Uterus (tissue), 4 donors: ENCODE data around the gene PGBD5. TPM values are rescaled to one million over a fixed set of nuclear protein-coding genes. Genes with fewer than 3 reads are reported as not detected.

Source experiments
- DNase-seq, 2 donors: peaks; one replicate each; pipeline ENCODE4 v3.0.0-alpha.2; 2019 to 2020
- H3K27ac ChIP-seq, 2 donors: fragments of 200-600 bp; sonication (generic); 1 replicate in 1 of 2; 2 replicates in 1 of 2; pipeline ENCODE4 v1.5.1; 2016 to 2018
- H3K27me3 ChIP-seq, 2 donors: fragments of 200-600 bp; sonication (generic); one replicate each; pipeline ENCODE4 v1.5.1; 2018 to 2019; ENCODE audit warnings: control low read depth in 1 of 2
- H3K36me3 ChIP-seq, 2 donors: fragments of 200-600 bp; sonication (generic); one replicate each; pipeline ENCODE4 v1.5.1; 2019; ENCODE audit warnings: control low read depth in 1 of 2
- H3K4me1 ChIP-seq, 2 donors: fragments of 200-600 bp; sonication (generic); one replicate each; pipeline ENCODE4 v1.5.1; 2018 to 2019; ENCODE audit warnings: control low read depth in 1 of 2
- H3K4me3 ChIP-seq, 2 donors: fragments of 200-600 bp; sonication (generic); 1 replicate in 1 of 2; 2 replicates in 1 of 2; pipeline ENCODE4 v1.5.1; 2018 to 2019; ENCODE audit warnings: mild to moderate bottlenecking in 1 of 2
- H3K9me3 ChIP-seq, 2 donors: fragments of 200-600 bp; sonication (generic); one replicate each; pipeline ENCODE4 v1.5.1; 2019; ENCODE audit warnings: control low read depth in 1 of 2
- POLR2A ChIP-seq, 2 donors: fragments of 450-650 bp; IDR thresholded peaks; one replicate each; pipeline ENCODE4 v1.6.1; 2016; ENCODE audit warnings: antibody characterized with exemption in 2 of 2, mild to moderate bottlenecking in 1 of 2, moderate library complexity in 1 of 2
- intact Hi-C: fragments of 100-400 bp; cut with DNase I; formaldehyde crosslinking; loops from one replicate; pipeline ENCODE4 v1.15.1; 2023; ENCODE audit warnings: low total_unique reads
- total RNA-seq, 4 donors: library from RNA; depleted of rRNA in 3 of 4; stranded (reverse); fragments of >200 nt in 3 of 4; gene quantifications; one replicate each; pipeline versions ENCODE4 v1.1.0 to v1.2.4, GENCODE V29; 2014 to 2023
- TF ChIP-seq, protein P1 (sequence below), 4 experiments: fragments of 200-600 bp in 2 of 4; fragments of 450-650 bp in 2 of 4; sonication (generic) in 2 of 4; IDR thresholded peaks; one replicate each; pipeline ENCODE4 v1.5.1; 2016 to 2019; ENCODE audit warnings: antibody characterized with exemption in 4 of 4, mild to moderate bottlenecking in 2 of 4, moderate library complexity in 1 of 4
- donor health status: DM: yes; HTN: yes; CAD: no.

The PGBD5 gene
- total RNA-seq, 4 donors from 2014 or later = under 0.01 to 0.69 (median 0.11) TPM

GRCh38 chr1:230349020-230349393 is 77.1 kb downstream of the PGBD5 start:
- H3K4me3 ChIP-seq = no peak overlapping the region
- intact Hi-C loops = no loop called here
- H3K36me3 ChIP-seq = no peaks in the 10 kb centered on the region
- no peak for DNase-seq
- H3K27ac ChIP-seq = no peak overlapping the region
- H3K9me3 ChIP-seq = no peaks in the 10 kb centered on the region
- H3K4me1 ChIP-seq = no peaks in the 10 kb centered on the region
- TF ChIP-seq, protein P1, sequence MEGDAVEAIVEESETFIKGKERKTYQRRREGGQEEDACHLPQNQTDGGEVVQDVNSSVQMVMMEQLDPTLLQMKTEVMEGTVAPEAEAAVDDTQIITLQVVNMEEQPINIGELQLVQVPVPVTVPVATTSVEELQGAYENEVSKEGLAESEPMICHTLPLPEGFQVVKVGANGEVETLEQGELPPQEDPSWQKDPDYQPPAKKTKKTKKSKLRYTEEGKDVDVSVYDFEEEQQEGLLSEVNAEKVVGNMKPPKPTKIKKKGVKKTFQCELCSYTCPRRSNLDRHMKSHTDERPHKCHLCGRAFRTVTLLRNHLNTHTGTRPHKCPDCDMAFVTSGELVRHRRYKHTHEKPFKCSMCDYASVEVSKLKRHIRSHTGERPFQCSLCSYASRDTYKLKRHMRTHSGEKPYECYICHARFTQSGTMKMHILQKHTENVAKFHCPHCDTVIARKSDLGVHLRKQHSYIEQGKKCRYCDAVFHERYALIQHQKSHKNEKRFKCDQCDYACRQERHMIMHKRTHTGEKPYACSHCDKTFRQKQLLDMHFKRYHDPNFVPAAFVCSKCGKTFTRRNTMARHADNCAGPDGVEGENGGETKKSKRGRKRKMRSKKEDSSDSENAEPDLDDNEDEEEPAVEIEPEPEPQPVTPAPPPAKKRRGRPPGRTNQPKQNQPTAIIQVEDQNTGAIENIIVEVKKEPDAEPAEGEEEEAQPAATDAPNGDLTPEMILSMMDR (IDR thresholded peaks at IDR 0.05) = no peak
- TF ChIP-seq POLR2A (IDR thresholded peaks at IDR 0.05) = no peak
- no peaks in the 10 kb centered on the region for H3K27me3 ChIP-seq

DNA sequence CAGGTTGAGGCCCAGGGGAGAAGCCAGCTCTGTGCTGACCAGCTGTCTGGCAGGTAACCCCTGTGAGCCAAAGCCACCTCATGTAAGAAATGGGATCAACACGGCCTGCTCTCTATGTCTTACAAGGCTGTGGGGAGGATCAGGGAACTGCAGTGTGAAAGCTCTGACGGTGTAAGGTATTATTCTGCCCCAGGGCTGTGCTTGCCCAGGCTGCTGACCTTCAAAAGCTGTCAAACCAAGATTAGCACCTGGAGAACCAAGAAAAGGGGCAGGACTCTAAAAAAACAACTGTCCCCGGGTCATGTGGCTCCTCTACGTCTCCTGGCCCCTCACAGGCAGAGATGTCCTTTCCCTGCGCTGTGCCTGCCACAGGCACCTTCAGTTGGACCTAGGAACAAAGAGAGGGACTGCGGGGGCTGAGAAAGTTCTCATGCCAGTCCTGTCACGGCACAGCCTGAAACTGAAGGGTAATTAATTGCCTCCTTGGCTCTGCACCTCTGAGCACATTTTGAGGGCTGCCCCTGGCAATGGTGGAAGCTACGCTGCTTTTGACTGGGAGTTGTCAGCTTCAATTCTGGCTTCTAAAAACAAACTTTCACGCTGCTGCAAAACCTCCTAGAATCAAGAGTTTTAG is 77.6 kb downstream of the PGBD5 start:
- intact Hi-C loops = no loop called here
- no peak overlapping the region for H3K27ac ChIP-seq
- H3K36me3 ChIP-seq = no peaks in the 10 kb centered on the region
- no peaks in the 10 kb centered on the region for H3K4me1 ChIP-seq
- no peak for DNase-seq
- H3K4me3 ChIP-seq = no peak overlapping the region
- H3K27me3 ChIP-seq = no peaks in the 10 kb centered on the region
- no peaks in the 10 kb centered on the region for H3K9me3 ChIP-seq
- TF ChIP-seq, protein P1 (IDR thresholded peaks at IDR 0.05) = no peak
- TF ChIP-seq POLR2A (IDR thresholded peaks at IDR 0.05) = no peak

DNA sequence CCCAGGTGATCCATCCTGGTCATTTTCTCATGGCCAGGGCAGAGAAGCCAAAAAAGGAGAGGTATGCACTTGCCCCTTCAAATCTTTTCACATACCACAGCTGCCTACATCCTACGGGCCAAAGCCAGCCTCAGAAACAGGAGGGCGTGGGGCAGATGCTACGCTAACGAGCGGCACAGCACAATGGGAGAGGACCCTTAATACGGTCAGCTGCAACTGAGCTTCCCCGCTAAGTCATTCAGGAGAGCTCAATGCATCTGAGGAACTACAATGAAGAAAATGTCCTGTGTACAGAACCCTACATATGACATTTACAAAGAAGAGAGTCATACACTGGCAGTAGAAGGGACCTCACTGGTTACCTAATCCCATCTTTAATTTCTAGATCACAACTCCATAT is 78.2 kb downstream of the PGBD5 start:
- H3K36me3 ChIP-seq = no peaks in the 10 kb centered on the region
- no peak for TF ChIP-seq POLR2A (IDR thresholded peaks at IDR 0.05)
- TF ChIP-seq, protein P1 (IDR thresholded peaks at IDR 0.05) = no peak
- H3K27me3 ChIP-seq = no peaks in the 10 kb centered on the region
- intact Hi-C loops = no loop called here
- no peak overlapping the region for H3K4me3 ChIP-seq
- no peaks in the 10 kb centered on the region for H3K4me1 ChIP-seq
- H3K27ac ChIP-seq = no peak overlapping the region
- no peaks in the 10 kb centered on the region for H3K9me3 ChIP-seq
- DNase-seq = no peak

DNA sequence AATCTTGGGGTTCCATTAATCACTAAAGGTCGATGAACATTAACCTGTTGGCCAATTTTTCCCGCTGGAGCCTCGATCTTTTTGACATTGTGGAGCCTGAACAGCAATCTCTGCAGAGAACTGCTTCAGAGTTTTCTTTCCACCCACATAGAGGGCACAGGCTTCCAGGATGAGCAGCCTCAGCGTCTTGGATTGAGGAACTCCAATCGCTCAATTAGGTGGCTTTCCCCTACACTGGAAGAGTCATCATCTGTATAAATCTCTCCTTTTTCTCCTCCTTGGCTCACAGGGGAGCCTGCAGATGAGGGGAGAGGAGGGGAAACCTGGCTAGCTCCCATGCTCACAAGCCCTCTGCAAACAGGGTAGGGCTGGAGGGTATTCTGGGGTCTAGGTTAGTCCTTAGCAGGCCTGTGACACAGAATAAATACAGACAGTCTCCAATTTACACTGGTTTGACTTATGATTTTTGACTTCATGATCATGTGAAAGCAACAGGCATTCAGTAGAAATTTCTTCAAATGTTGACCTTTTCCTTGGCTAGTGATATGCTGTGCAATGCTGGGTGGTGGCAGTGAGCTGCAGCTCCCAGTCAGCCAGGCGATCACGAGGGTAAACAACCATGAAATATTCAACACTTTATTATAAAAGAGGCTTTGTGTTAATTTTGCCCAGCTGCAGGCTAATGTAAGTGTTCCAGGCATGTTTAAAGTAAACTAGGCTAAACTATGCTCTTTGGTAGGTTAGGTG is 80.8 kb downstream of the PGBD5 start:
- intact Hi-C loops = no loop called here
- Histone ChIP-seq H3K4me3 (no peak overlapping the region), H3K36me3 (no peaks in the 10 kb centered on the region), H3K27me3 (no peaks in the 10 kb centered on the region), H3K9me3 (no peaks in the 10 kb centered on the region), H3K27ac (no peak overlapping the region), H3K4me1 (no peaks in the 10 kb centered on the region)
- DNase-seq = no peak
- no peak for TF ChIP-seq POLR2A (IDR thresholded peaks at IDR 0.05)
- TF ChIP-seq, protein P1 (IDR thresholded peaks at IDR 0.05) = no peak

DNA sequence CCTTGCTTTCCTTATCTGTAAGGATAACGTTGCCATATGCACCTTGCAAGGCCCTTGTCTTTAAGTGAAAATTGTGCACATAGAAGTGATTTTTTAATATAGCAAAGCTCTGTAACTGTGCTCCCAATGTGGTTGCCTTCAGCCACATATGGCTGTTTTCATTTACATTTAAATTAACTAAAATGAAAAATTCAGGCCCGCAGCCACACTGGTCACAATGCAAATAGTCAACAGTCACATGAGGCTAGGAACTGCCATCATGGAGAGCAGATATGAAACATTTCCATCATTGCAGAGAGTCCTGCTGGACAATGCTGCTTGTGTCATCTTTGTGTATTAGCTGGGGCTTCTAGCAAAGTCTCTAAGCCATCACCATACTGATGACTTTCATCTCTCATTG is 83.4 kb downstream of the PGBD5 start:
- TF ChIP-seq, protein P1 (IDR thresholded peaks at IDR 0.05) = no peak
- TF ChIP-seq POLR2A (IDR thresholded peaks at IDR 0.05) = no peak
- H3K4me3 ChIP-seq = no peak overlapping the region
- no peaks in the 10 kb centered on the region for H3K9me3 ChIP-seq
- H3K27ac ChIP-seq = no peak overlapping the region
- no peaks in the 10 kb centered on the region for H3K36me3 ChIP-seq
- intact Hi-C loops = no loop called here
- DNase-seq = no peak
- no peaks in the 10 kb centered on the region for H3K4me1 ChIP-seq
- H3K27me3 ChIP-seq = no peaks in the 10 kb centered on the region
